HepG2 (cell line): Measurements from ENCODE around the gene DLG5. TPM values are rescaled to one million over a fixed set of nuclear protein-coding genes. Genes with fewer than 3 reads are reported as not detected.

Experiments
- BORCS8-MEF2B ChIP-seq: sonication (generic); formaldehyde crosslinking; IDR thresholded peaks from 2 replicates; pipeline ENCODE4 v1.8.0; 2022; ENCODE audit warnings: mild to moderate bottlenecking, missing genetic modification reagents
- BRD4 ChIP-seq: sonication (generic); formaldehyde crosslinking; IDR thresholded peaks from 2 replicates; pipeline ENCODE4 v1.4.0; 2020; ENCODE audit warnings: missing genetic modification reagents
- CSRNP2 ChIP-seq: sonication (generic); formaldehyde crosslinking; conservative IDR thresholded peaks from 2 replicates; pipeline ENCODE4 v1.8.0; 2022; ENCODE audit warnings: low read depth, missing genetic modification reagents
- GTF2F1 ChIP-seq: fragments of 150-350 bp; IDR thresholded peaks from 2 replicates; pipeline ENCODE4 v1.6.1; 2014; ENCODE audit warnings: low read length
- IKZF4 ChIP-seq: sonication (generic); formaldehyde crosslinking; IDR thresholded peaks from 2 replicates; pipeline ENCODE4 v1.5.1; 2020; ENCODE audit warnings: borderline replicate concordance, mild to moderate bottlenecking, low read depth, missing genetic modification reagents; ENCODE audit errors: not compliant biosample characterization
- ISX ChIP-seq: sonication (generic); formaldehyde crosslinking; conservative IDR thresholded peaks from 2 replicates; pipeline ENCODE4 v1.5.0; 2020; ENCODE audit warnings: missing genetic modification reagents
- NFYC ChIP-seq: IDR thresholded peaks from 2 replicates; pipeline ENCODE4 v1.6.1; 2016; ENCODE audit warnings: missing genetic modification reagents, missing compliant biosample characterization
- PAWR ChIP-seq: sonication (generic); formaldehyde crosslinking; IDR thresholded peaks from 2 replicates; pipeline ENCODE4 v1.4.0; 2020; ENCODE audit warnings: missing genetic modification reagents, mild to moderate bottlenecking, borderline replicate concordance
- PITX1 ChIP-seq: sonication (generic); formaldehyde crosslinking; IDR thresholded peaks from 2 replicates; pipeline ENCODE4 v1.5.1; 2020; ENCODE audit warnings: mild to moderate bottlenecking, missing genetic modification reagents
- PLRG1 ChIP-seq: fragments of 450-650 bp; conservative IDR thresholded peaks from 2 replicates; pipeline ENCODE4 v1.6.1; 2016
- RARG ChIP-seq: sonication (generic); formaldehyde crosslinking; IDR thresholded peaks from 2 replicates; pipeline ENCODE4 v1.4.0; 2020; ENCODE audit warnings: low read depth, mild to moderate bottlenecking, missing genetic modification reagents
- SRSF4 ChIP-seq: fragments of 200-400 bp; formaldehyde crosslinking; IDR thresholded peaks from one replicate; pipeline ENCODE4 v1.6.1; 2018; ENCODE audit warnings: mild to moderate bottlenecking, low read depth, low read length, moderate library complexity; ENCODE audit not compliant: poor library complexity, severe bottlenecking
- TBX3 ChIP-seq: fragments of 450-650 bp; IDR thresholded peaks from 2 replicates; pipeline ENCODE4 v1.6.1; 2017; ENCODE audit warnings: antibody characterized with exemption, mild to moderate bottlenecking, inconsistent platforms, borderline replicate concordance
- ZC3H4 ChIP-seq: sonication (generic); formaldehyde crosslinking; IDR thresholded peaks from 2 replicates; pipeline ENCODE4 v1.4.0; 2020; ENCODE audit warnings: missing genetic modification reagents, borderline replicate concordance
- ZFAT ChIP-seq: sonication (generic); formaldehyde crosslinking; conservative IDR thresholded peaks from 2 replicates; pipeline ENCODE4 v1.8.1; 2023; ENCODE audit warnings: missing genetic modification reagents, inconsistent platforms
- ZKSCAN8 ChIP-seq: IDR thresholded peaks from 2 replicates; pipeline ENCODE4 v1.6.1; 2016; ENCODE audit warnings: borderline replicate concordance, missing genetic modification reagents, missing compliant biosample characterization
- ZNF225 ChIP-seq: sonication (generic); formaldehyde crosslinking; IDR thresholded peaks from 2 replicates; pipeline ENCODE4 v1.4.0; 2020; ENCODE audit warnings: mild to moderate bottlenecking, missing genetic modification reagents
- ZNF354B ChIP-seq: sonication (generic); formaldehyde crosslinking; IDR thresholded peaks from 2 replicates; pipeline ENCODE4 v1.8.0; 2022; ENCODE audit warnings: mild to moderate bottlenecking, missing genetic modification reagents
- ZNF501 ChIP-seq: sonication (generic); formaldehyde crosslinking; IDR thresholded peaks from 2 replicates; pipeline ENCODE4 v1.5.1; 2020; ENCODE audit warnings: mild to moderate bottlenecking, moderate library complexity, missing genetic modification reagents
- ZNF510 ChIP-seq: sonication (generic); formaldehyde crosslinking; IDR thresholded peaks from 2 replicates; pipeline ENCODE4 v1.4.0; 2020; ENCODE audit warnings: low read depth, mild to moderate bottlenecking, missing genetic modification reagents
- ZNF564 ChIP-seq: sonication (generic); formaldehyde crosslinking; IDR thresholded peaks from 2 replicates; pipeline ENCODE4 v1.8.1; 2023; ENCODE audit warnings: mild to moderate bottlenecking, missing genetic modification reagents
- ZNF572 ChIP-seq: sonication (generic); formaldehyde crosslinking; IDR thresholded peaks from 2 replicates; pipeline ENCODE4 v1.5.1; 2020; ENCODE audit warnings: mild to moderate bottlenecking, missing genetic modification reagents
- ZNF589 ChIP-seq: sonication (generic); formaldehyde crosslinking; conservative IDR thresholded peaks from 2 replicates; pipeline ENCODE4 v1.8.0; 2022; ENCODE audit warnings: mild to moderate bottlenecking, moderate library complexity, missing genetic modification reagents
- ZNF891 ChIP-seq: sonication (generic); formaldehyde crosslinking; IDR thresholded peaks from 2 replicates; pipeline ENCODE4 v1.5.0; 2020; ENCODE audit warnings: mild to moderate bottlenecking, missing genetic modification reagents
- polyA plus RNA-seq, 8 experiments: library from polyadenylated mRNA; depleted of rRNA in 3 of 8; stranded (reverse) in 7 of 8; unstranded in 1 of 8; fragments of >200 nt; fragmentation: Illumina TruSeq in 4 of 8; extraction: Trizol in 4 of 8; gene quantifications; 2 replicates each; pipeline versions ENCODE4 v1.2.1 to v1.2.3, GENCODE V29; 2011 to 2016; ENCODE audit warnings: low read depth in 4 of 8, missing spikeins in 1 of 8, mixed read lengths in 1 of 8; ENCODE audit not compliant: insufficient read depth in 1 of 8
- total RNA-seq, 5 experiments: library from RNA; depleted of rRNA; stranded (reverse); fragments of >200 nt; fragmentation: Illumina TruSeq; extraction: Trizol; gene quantifications; 2 replicates each; pipeline ENCODE4 v1.2.3, GENCODE V29; 2016; ENCODE audit warnings: low read depth in 1 of 5
- TF ChIP-seq, protein P1 (sequence below): sonication (generic); formaldehyde crosslinking; IDR thresholded peaks from 2 replicates; pipeline ENCODE4 v1.4.0; 2020; ENCODE audit warnings: missing genetic modification reagents
- TF ChIP-seq, protein P2 (sequence below): sonication (generic); formaldehyde crosslinking; IDR thresholded peaks from 2 replicates; pipeline ENCODE4 v1.4.0; 2020; ENCODE audit warnings: missing genetic modification reagents
- TF ChIP-seq, protein P3 (sequence below): IDR thresholded peaks from 2 replicates; pipeline ENCODE4 v1.6.1; 2016; ENCODE audit warnings: low read depth, control low read depth

Gene DLG5
- total and polyA plus RNA-seq, 2 of the 13 experiments (the other 11 are each of a cell fraction or from before 2014, with no cell fraction given): 15.5 to 18.2 TPM

DNA sequence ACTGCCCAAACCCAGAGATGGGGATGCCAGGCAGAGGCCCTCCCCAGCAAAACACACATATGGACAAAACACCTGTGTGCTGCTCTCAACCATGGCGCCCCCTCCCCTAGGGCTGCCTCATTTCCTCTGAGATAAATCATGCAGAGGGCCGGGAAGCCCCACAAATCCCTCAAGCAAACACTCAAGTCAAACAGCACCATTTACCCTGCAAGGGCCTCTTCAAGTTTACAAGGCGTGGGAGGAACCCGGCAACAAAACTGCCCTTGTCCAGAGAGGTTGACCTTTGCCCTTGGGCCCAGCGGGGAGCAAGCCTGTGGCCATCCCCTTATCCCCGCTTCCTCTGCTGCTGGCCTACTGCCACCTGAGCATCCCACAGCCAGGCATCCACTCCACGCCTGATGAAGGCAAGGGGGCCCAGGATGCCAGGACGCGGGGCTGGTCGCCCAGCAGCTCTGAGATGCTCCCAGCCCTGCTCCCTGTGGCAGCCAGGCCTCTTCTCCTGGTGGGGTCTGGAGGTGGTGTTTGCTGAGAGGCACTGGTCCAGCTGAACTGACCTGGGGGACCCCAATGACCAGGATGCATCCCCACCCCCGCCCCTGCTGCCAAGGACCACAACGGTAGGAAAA, 77.4 kb downstream of the DLG5 start (continued):
- no peak for TF ChIP-seq ISX (CRISPR knock-in tag)
- TF ChIP-seq, protein P1, sequence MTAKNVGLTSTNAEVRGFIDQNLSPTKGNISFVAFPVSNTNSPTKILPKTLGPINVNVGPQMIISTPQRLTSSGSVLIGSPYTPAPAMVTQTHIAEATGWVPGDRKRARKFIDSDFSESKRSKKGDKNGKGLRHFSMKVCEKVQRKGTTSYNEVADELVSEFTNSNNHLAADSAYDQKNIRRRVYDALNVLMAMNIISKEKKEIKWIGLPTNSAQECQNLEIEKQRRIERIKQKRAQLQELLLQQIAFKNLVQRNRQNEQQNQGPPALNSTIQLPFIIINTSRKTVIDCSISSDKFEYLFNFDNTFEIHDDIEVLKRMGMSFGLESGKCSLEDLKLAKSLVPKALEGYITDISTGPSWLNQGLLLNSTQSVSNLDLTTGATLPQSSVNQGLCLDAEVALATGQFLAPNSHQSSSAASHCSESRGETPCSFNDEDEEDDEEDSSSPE (CRISPR knock-in tag): peak; percentile 56; the same call in 1 of the 2 replicates
- TF ChIP-seq, protein P2, sequence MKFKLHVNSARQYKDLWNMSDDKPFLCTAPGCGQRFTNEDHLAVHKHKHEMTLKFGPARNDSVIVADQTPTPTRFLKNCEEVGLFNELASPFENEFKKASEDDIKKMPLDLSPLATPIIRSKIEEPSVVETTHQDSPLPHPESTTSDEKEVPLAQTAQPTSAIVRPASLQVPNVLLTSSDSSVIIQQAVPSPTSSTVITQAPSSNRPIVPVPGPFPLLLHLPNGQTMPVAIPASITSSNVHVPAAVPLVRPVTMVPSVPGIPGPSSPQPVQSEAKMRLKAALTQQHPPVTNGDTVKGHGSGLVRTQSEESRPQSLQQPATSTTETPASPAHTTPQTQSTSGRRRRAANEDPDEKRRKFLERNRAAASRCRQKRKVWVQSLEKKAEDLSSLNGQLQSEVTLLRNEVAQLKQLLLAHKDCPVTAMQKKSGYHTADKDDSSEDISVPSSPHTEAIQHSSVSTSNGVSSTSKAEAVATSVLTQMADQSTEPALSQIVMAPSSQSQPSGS: peak; percentile 94
- TF ChIP-seq ZKSCAN8 (CRISPR knock-in tag): peak; percentile 91
- peak; percentile 89 for TF ChIP-seq ZNF501 (CRISPR knock-in tag)
- TF ChIP-seq IKZF4: no peak
- 0 out of 2 replicates have a peak, but pooled peaks have one; percentile 49 for TF ChIP-seq PAWR
- TF ChIP-seq, protein P3, sequence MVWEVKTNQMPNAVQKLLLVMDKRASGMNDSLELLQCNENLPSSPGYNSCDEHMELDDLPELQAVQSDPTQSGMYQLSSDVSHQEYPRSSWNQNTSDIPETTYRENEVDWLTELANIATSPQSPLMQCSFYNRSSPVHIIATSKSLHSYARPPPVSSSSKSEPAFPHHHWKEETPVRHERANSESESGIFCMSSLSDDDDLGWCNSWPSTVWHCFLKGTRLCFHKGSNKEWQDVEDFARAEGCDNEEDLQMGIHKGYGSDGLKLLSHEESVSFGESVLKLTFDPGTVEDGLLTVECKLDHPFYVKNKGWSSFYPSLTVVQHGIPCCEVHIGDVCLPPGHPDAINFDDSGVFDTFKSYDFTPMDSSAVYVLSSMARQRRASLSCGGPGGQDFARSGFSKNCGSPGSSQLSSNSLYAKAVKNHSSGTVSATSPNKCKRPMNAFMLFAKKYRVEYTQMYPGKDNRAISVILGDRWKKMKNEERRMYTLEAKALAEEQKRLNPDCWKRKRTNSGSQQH: no peak
- TF ChIP-seq BORCS8-MEF2B (CRISPR knock-in tag): peak; percentile 90; the same call in 1 of the 2 replicates
- TF ChIP-seq ZNF589: no peak
- TF ChIP-seq ZNF564 (CRISPR knock-in tag): peak; percentile 87; the same call in 1 of the 2 replicates
- no peak for TF ChIP-seq SRSF4
- TF ChIP-seq BRD4 (CRISPR knock-in tag): peak; percentile 89
- TF ChIP-seq ZNF891 (CRISPR knock-in tag): peak; percentile 26; the same call in 1 of the 2 replicates
- no peak for TF ChIP-seq ZC3H4 (CRISPR knock-in tag)
- TF ChIP-seq PITX1: peak; percentile 99
- peak; percentile 47 for TF ChIP-seq NFYC (CRISPR knock-in tag)
- no peak for TF ChIP-seq ZNF354B (CRISPR knock-in tag)
- no peak for TF ChIP-seq ZFAT (CRISPR knock-in tag)
- peak; percentile 60; the same call in 1 of the 2 replicates for TF ChIP-seq ZNF572 (CRISPR knock-in tag)
- TF ChIP-seq ZNF510 (CRISPR knock-in tag): peak; percentile 87
- TF ChIP-seq ZNF225 (CRISPR knock-in tag): no peak
- TF ChIP-seq CSRNP2: no peak
- no peak for TF ChIP-seq GTF2F1
- no peak for TF ChIP-seq RARG
- peak; percentile 72; the same call in 1 of the 2 replicates for TF ChIP-seq TBX3
- TF ChIP-seq PLRG1: no peak
